Measurements from ENCODE around the gene VCY1B.
"Not testable (repeated sequence)": the region's sequence is repeated elsewhere in the genome, so short reads cannot be mapped to it uniquely, and the experiment has no call there.

VCY1B gene

GRCh38 chrY:14055927-14056326 lies at the start of gene VCY1B:
TSS of gene VCY1B (plus strand) at chrY:14056227. CDS start at chrY:14056290, 63 bp downstream.
- DNase-seq: not testable (repeated sequence)

GRCh38 chrY:14011916-14012315 lies 44.1 kb upstream of the VCY1B start:
- not testable (repeated sequence) for DNase-seq

- DNase-seq: not testable (repeated sequence)
Observed at GRCh38 chrY:14030395-14030794, 25.6 kb upstream of the VCY1B start.

GRCh38 chrY:14085877-14086276 lies 29.9 kb downstream of the VCY1B start:
- DNase-seq: no peak

Data from stimulated activated CD4-positive, alpha-beta T cell treated with anti-CD3 and anti-CD28 coated beads, Interleukin-1b, Interleukin-23, amount 100 ng/mL, for 48 hours (primary cell).